ENCODE data around the gene GHITM. TPM values are rescaled to one million over a fixed set of nuclear protein-coding genes. Genes with fewer than 3 reads are reported as not detected.

The GHITM gene
- total and polyA plus RNA-seq, 2 of the 8 experiments (the other 6 are each of a cell fraction or from before 2014, with no cell fraction given), result 86.2 to 97.0 TPM

- DNase-seq (ENCODE audit: low read depth in 1 of 2, low spot score in 2 of 2) (no peak), FAIRE-seq (no peak)
- no peak overlapping the region for H2AK5ac ChIP-seq (ENCODE audit: low read depth, low read length)
- no peak overlapping the region for H3K23ac ChIP-seq (ENCODE audit: insufficient read length)
- H3K9me3 ChIP-seq (ENCODE audit: insufficient read depth in 2 of 2, low read depth in 1 of 2, low read length in 1 of 2), result no peaks in the 10 kb centered on the region
- H3K4me2 ChIP-seq (ENCODE audit: insufficient read depth in 1 of 2, low read depth in 2 of 2, low read length in 2 of 2), result no peak overlapping the region
- H3K4ac ChIP-seq (replicated peaks; ENCODE audit: insufficient read length, low read depth, low read length), result no peak overlapping the region
- H3K79me2 ChIP-seq (ENCODE audit: control insufficient read depth in 1 of 2, insufficient read depth in 2 of 2, low read length in 2 of 2), result no peaks in the 10 kb centered on the region
- H2BK120ac ChIP-seq (replicated peaks; ENCODE audit: low read depth, low read length), result no peak overlapping the region
- H4K20me1 ChIP-seq (replicated peaks in 1 of 2; ENCODE audit: control insufficient read depth in 1 of 2, insufficient read depth in 2 of 2, low read length in 2 of 2), result no peaks in the 10 kb centered on the region
- H4K5ac ChIP-seq (ENCODE audit: insufficient read length, low read depth, low read length), result no peak overlapping the region
- H4K91ac ChIP-seq (replicated peaks; ENCODE audit: insufficient read length, low read length), result no peak overlapping the region
- H2AFZ ChIP-seq (ENCODE audit: low read length), result no peak overlapping the region
- H2BK5ac ChIP-seq (ENCODE audit: low read depth, low read length), result no peak overlapping the region
- ChIA-PET CTCF (ENCODE audit: partially characterized antibody) (interaction anchor here (0.8 to 0.9 kb wide), 3 partner anchors 19 to 90 kb away, joined by 3 to 4 read pairs (median 3); no protein-coding TSS in a partner anchor), POLR2A (ENCODE audit: partially characterized antibody) (no interaction called here)
- H3K23me2 ChIP-seq (ENCODE audit: low read depth, low read length), result no peaks in the 10 kb centered on the region
- no peak overlapping the region for H3K27ac ChIP-seq (ENCODE audit: low read depth, low read length)
- no peak overlapping the region; a peak in 1 of 7 replicates for H3K9ac ChIP-seq (replicated peaks in 1 of 4; ENCODE audit: extremely low read depth in 1 of 4, low read depth in 3 of 4, low read length in 3 of 4)
- 0 out of 2 replicates have a peak overlapping the region, but pooled peaks have one; percentile 27 for H2BK12ac ChIP-seq (ENCODE audit: low read depth, low read length)
- no peak overlapping the region for H2BK15ac ChIP-seq (ENCODE audit: low read length)
- no peaks in the 10 kb centered on the region for H3K36me3 ChIP-seq (ENCODE audit: control insufficient read depth in 2 of 4, insufficient read depth in 4 of 4, low read length in 3 of 4)
- WGBS, 2 experiments (ENCODE audit: extremely low coverage in 1 of 2, insufficient coverage in 1 of 2, insufficient read length in 1 of 2, insufficient replicate concordance in 2 of 2, low coverage in 1 of 2, low lambda C conversion rate in 2 of 2, missing lambda C conversion rate in 1 of 2), result 89% methylated on average over 4 of the region's 4 CpGs; no CpG with 5 or more reads in 1 of the 2 experiments
- no peaks in the 10 kb centered on the region for H3K79me1 ChIP-seq (ENCODE audit: low read depth, low read length)
- no peaks in the 10 kb centered on the region for H3K27me3 ChIP-seq (replicated peaks in 1 of 4; ENCODE audit: control insufficient read depth in 3 of 4, extremely low read depth in 1 of 4, insufficient read depth in 3 of 4, low read length in 3 of 4)
- no peak overlapping the region for H3K18ac ChIP-seq (ENCODE audit: extremely low read depth, low read length)
- H4K8ac ChIP-seq (ENCODE audit: extremely low read depth, insufficient read depth, low read length), result no peak overlapping the region
- no peak overlapping the region for H3K4me3 ChIP-seq (ENCODE audit: extremely low read depth in 1 of 4, insufficient read depth in 2 of 4, low read depth in 3 of 4, low read length in 4 of 4)
- H2BK20ac ChIP-seq (ENCODE audit: low read length), result no peak overlapping the region
- no peak overlapping the region for H3K56ac ChIP-seq (replicated peaks; ENCODE audit: insufficient read length, low read depth, low read length)
- H3K4me1 ChIP-seq (replicated peaks in 1 of 4; ENCODE audit: control insufficient read depth in 3 of 4, insufficient read depth in 4 of 4, low read length in 3 of 4), result peaks cover 10 to 30% (median 14%) of the 10 kb centered on the region in 4 experiments; a peak in 6 of 7 replicates
- H3K14ac ChIP-seq (ENCODE audit: insufficient read length), result no peak overlapping the region
- TF ChIP-seq KDM1A (IDR thresholded peaks at IDR 0.05; ENCODE audit: borderline replicate concordance, low read length) (no peak), SP1 (IDR thresholded peaks at IDR 0.05; ENCODE audit: low read depth, low read length) (no peak), RBBP5 (IDR thresholded peaks at IDR 0.05; ENCODE audit: borderline replicate concordance, low read depth, low read length) (no peak), SUZ12 (IDR thresholded peaks at IDR 0.05; ENCODE audit: low read length) (no peak), ASH2L (IDR thresholded peaks at IDR 0.05; ENCODE audit: low read length) (no peak), TBP (IDR thresholded peaks at IDR 0.05; ENCODE audit: low read depth, low read length) (no peak), SIRT6 (IDR thresholded peaks at IDR 0.05; ENCODE audit: low read length) (no peak), GTF2F1 (IDR thresholded peaks at IDR 0.05; ENCODE audit: borderline replicate concordance, low read depth, low read length) (no peak), GABPA (IDR thresholded peaks at IDR 0.05; ENCODE audit: borderline replicate concordance, insufficient read depth, low read length) (no peak), TEAD4 (IDR thresholded peaks at IDR 0.05; ENCODE audit: low read depth, low read length) (no peak), CHD2 (IDR thresholded peaks at IDR 0.05; ENCODE audit: low read length) (no peak), JUN (IDR thresholded peaks at IDR 0.05; ENCODE audit: low read depth, low read length) (no peak), RNF2 (IDR thresholded peaks at IDR 0.05; ENCODE audit: borderline replicate concordance, low read depth, low read length, missing control alignments, poor library complexity, severe bottlenecking) (no peak), MAFK (IDR thresholded peaks at IDR 0.05; ENCODE audit: low read depth, low read length) (no peak)
These were observed 27.4 kb downstream of the GHITM start for GRCh38 chr10:84166620-84167288.

Measured in H1 (cell line).